ENCODE data around the gene TTC7B.
"Not testable (repeated sequence)": the region's sequence is repeated elsewhere in the genome, so short reads cannot be mapped to it uniquely, and the experiment has no call there.

TTC7B gene

GRCh38 chr14:90830931-90831701, 14.9 kb upstream of the TTC7B start:
- no peak for DNase-seq

DNA sequence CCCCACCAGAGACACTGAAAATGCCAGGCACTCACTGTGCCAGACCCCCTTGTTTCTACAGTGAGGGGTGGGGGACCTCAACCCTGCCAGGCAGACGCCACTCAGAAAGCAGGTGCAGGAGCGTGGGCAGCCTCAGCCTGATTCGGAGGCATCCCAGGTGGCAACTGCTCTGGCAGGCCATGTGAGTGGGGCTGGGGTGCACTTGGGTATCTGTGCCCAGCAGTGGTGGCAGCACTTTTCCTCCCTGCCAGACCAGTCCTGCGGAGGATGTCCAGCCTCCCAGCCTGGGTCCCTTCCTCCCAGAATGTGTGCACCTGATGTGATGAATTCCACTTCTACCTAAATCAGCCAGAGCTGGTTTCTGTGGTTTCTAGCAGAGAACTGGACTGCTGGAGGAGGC, 13.4 kb upstream of the TTC7B start:
- DNase-seq = no peak

DNA sequence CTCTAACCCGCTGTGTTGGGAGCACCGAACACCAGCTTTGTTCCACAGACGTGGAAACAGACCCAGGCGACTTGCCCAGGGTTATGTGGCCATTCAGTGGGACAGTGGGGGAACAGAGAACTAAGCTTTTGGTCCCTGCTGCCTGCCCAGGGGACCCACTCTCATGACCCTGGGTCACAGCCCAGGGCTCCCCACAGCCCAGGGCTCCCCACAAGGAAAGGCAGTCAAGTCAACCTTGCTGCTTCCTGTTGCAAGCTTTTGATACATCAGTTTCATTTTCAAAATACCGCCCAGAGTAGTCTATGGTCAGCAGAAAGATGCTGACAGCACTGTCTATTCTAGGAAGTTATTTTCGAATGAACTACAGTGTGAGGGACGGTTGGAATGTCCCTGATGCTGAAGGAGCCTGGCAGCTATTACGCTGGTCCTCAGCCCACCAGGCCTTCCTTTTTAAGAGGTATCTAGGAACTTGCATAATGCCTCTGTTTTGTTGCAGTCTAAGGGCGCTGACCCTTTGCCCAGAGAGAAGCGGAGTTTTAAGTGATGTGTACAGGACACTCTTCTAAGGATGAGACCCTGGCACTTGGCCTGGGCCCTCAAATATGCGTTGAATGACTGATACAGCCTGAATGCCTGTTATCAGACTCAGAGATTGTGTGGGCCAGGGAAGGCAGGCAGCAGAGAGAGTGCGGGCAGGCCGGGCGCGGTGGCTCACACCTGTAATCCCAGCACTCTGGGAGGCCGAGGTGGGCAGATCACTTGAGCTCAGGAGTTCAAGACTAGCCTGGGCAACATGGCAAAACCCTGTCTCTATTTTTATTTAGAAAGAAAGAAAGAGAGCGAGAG, 12.6 kb upstream of the TTC7B start:
- no peak for DNase-seq

DNA sequence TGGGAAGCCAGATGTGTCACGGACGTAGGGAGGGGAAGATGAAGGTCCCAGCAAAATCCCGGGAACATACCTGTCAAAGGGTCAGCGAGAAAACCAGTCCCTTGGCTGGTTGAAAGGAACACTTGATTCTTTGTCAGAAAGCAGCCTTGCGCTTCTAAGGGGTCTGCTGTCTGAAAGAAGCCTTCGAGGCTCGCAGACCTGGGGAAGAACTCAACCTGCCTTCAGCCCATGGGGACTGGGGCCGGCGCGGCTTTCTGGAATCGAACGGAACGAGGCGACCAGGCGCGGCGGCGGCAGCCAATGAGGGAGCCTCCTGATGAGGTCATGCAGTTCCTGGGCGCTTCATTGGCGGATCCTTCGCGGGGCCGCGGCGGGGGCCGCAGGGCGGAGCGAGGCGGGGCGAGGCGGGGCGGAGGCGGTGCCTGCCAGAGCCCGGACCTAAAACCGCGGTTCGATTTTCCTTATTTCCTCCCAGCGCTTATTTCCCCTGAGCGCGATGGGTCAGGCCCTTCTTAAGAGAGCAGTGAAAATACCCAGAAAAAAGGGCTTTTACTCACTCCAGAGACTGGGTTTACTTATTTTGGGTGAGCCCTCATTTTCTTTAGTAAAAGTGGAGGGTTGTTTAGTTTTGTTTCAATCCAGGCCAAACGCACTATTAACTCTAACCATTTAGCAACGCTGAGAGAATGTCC, 11.8 kb upstream of the TTC7B start:
- DNase-seq = peak; percentile 87 to 88

DNA sequence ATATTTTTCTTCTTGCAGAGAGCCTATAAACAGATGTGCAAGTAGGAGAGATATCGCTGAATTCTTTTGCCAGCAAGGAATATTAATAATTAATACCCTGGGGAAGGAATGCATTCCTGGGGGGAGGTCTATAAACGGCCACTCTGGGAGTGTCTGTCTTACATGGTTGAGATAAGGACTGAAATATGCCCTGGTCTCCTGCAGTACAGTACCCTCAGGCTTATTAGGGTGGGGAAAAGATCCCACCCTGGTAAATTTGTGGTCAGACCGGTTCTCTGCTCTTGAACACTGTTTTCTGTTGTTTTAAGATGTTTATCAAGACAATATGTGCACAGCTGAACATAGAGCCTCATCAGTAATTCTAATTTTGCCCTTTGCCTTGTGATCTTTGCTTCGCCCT, 7.3 kb upstream of the TTC7B start:
- DNase-seq = not testable (repeated sequence)

DNA sequence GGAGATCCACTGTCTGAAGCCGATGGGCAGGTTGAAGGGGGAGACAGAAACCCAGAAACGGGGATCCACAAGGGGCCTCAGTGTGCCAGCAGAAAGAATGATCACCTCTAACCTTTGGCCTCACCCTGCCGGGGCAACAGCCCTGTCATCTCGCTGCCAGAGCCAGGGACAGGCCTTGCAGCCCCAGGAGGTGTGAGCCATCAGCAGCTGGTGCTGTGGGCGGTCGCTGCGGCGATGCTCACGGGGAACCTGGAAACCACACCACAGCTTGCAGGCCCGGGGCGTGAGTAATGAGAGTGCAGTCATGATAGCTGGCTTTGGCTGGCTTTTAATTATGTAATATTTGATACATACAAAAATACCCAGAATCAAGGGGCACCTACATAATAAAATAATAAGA, 4.7 kb upstream of the TTC7B start:
- DNase-seq = peak; percentile 71 to 78

DNA sequence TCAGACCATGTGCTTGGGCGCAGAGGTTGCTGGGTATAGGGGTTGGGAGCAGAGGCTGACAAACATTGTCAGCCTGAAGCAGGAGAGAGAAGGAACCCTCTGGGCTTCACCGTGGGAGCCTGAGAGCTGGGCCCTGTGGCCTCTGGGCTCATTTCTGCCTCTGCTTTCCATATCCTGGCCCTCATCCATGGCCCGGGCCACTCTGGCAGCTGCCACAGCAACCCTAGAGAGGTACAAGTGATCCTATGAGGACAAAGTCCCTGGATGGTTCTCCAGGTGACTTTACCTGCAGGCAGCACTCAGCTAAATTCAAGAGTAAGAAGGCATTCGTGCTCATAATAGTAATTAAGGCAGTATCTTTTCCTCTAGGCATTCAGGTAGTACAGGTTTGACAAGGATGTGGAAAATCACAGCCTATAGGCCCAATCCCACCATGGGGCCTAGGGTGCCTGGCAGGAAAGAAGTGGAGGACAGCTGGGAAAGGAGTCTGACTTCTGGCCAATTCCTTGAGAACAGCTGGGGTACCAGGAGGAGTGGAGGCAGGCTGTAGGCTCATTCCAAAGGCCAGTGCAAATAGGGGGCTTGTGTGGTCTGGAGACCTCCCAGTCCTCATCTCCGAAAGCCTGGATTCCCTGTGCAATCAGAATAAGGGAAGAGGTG, 3.6 kb upstream of the TTC7B start:
- no peak for DNase-seq

DNA sequence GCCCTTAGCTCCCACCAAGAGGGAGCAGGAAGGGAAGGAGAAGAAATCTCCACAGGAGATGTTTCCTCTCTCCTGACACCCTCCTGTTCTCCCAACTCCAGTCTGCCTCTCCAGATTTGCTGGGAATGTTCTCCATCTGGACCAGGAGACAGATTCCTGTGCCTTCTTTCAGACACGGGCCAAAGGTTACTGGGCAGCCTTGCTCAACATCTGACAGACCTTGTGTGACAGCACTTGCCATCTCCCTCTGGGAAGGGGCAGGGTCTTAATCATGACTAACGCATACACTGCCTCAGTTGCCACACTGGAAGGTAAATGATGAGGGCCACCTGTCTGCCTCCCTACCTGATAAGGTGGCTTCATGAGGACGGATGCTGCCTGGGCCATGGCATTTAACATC, 2.5 kb upstream of the TTC7B start:
- DNase-seq = no peak

- no peak for DNase-seq
Measured at GRCh38 chr14:90816681-90817436, 629 bp upstream of the TTC7B start.

- DNase-seq = no peak
Measured at GRCh38 chr14:90815572-90815821, 733 bp downstream of the TTC7B start.

DNA sequence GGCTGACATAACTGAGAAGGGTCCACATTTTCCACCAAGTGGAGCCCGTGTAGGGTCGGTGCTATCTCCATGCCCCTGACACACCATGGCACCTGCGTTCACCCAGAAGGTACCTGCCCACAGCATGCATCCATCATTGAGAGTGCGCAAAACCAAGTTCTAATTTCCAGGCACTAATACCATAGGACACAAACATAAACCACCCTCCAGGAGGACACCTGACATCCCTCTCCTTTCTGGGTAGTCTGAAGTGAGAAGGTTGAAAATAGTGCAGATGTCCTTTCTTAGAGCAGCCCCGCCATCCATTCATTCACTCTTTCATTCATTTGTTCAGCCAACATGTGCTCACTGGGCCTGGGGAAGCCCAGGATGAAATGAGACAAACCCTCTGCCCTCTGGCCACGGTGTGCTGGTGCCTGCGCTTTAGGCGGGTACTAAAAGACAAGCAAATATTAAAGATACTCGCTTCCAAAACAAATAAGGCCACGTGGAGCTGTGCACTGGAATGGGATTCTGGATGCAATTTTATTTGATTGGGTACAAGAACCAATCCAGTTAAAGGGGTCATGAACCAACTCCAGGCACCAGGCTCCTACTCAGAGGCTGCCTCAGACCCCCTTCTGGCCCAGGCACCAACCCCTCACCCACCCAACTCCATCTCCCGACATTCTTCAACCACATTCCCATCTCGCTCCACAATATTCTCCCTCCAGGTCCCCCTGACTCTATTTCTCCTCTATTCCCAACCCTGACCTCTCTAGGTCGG, 1.2 kb downstream of the TTC7B start:
- no peak for DNase-seq

GRCh38 chr14:90813442-90813841, 2.8 kb downstream of the TTC7B start:
- DNase-seq = no peak

DNA sequence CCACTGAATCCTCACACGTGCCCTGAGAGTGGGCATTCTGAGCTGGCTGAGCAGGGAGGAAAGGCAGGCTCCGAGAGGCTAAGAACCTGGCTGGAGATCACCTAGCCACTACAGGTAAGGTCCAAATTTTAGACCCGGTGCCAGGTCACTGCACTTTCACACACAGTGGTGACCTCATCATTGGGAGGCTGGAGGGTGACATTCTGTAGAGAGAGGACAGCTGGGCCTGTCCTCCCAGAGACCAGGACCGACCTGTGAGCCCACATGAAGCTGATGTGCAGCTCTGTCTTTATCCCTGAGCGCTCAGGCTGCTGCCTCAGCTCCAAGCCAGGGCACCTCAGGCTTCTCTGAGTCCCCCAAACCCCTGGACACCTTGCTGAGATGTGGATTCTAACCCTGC, 4.1 kb downstream of the TTC7B start:
- no peak for DNase-seq

DNA sequence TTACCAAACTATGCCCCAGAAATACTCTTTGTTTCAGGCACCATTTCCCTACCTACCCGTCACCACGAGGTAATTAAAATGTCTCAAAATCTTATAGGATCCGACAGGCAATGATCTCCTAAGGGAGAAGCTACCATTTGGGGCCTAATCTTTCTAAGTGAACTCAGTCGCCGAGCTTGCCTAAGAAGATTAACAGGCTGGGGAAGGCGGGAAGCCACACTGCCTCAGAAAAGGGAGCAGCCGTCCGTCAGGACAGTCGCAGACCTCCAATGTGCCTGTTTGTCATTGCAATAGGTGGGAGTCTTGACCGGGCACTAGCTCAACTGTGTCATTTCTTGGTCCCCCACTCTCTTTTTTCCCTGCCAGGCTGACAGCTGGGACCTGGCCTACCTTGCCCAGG, 4.6 kb downstream of the TTC7B start:
- DNase-seq = no peak

DNA sequence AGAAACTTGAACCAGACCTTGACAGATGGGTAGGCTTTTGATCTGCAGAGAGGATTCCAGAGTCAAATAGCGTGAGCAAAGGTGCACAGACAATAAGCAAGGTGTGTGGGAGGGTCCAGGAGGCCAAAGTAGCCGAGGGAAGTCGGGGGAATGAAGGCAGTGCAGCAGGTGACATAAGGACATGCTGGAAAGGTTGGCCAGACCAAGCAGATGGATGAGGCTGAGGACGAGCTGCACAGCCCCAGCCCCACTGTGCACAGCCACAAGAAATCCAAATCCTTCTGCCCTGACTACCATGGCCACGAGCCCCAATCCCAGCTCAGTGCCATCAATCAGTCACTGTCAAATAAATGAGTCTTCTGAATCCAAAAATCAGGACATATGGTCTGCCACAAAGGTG, 5.4 kb downstream of the TTC7B start:
- DNase-seq = no peak

GRCh38 chr14:90809530-90810312, 6.5 kb downstream of the TTC7B start:
- DNase-seq = no peak

- DNase-seq = no peak
Measured at GRCh38 chr14:90808759-90809529, 7.3 kb downstream of the TTC7B start.

GRCh38 chr14:90807060-90807459, 9.2 kb downstream of the TTC7B start:
- DNase-seq = no peak

- DNase-seq = no peak
Measured at GRCh38 chr14:90805662-90806540, 10.3 kb downstream of the TTC7B start.
